Choroid plexus epithelial cell (primary cell): Measurements from ENCODE around the gene CDON.

Source experiments
- DNase-seq: peaks from one replicate; pipeline ENCODE4 v3.0.0-alpha.2; 2010; ENCODE audit warnings: low read depth
- H3K4me3 ChIP-seq: 2 replicates; pipeline ENCODE4 v1.5.1; 2011; ENCODE audit warnings: low read depth, mild to moderate bottlenecking, control low read depth, low read length, moderate library complexity
- TF ChIP-seq, protein P1 (sequence below): conservative IDR thresholded peaks from 2 replicates; pipeline ENCODE4 v1.5.1; 2011; ENCODE audit warnings: low read depth, mild to moderate bottlenecking, control low read depth, inconsistent platforms, low read length, moderate library complexity

Gene CDON

GRCh38 chr11:125925247-125925740 is 137.4 kb downstream of the CDON start:
- no peak overlapping the region for H3K4me3 ChIP-seq
- DNase-seq = peak; percentile 8
- TF ChIP-seq, protein P1, sequence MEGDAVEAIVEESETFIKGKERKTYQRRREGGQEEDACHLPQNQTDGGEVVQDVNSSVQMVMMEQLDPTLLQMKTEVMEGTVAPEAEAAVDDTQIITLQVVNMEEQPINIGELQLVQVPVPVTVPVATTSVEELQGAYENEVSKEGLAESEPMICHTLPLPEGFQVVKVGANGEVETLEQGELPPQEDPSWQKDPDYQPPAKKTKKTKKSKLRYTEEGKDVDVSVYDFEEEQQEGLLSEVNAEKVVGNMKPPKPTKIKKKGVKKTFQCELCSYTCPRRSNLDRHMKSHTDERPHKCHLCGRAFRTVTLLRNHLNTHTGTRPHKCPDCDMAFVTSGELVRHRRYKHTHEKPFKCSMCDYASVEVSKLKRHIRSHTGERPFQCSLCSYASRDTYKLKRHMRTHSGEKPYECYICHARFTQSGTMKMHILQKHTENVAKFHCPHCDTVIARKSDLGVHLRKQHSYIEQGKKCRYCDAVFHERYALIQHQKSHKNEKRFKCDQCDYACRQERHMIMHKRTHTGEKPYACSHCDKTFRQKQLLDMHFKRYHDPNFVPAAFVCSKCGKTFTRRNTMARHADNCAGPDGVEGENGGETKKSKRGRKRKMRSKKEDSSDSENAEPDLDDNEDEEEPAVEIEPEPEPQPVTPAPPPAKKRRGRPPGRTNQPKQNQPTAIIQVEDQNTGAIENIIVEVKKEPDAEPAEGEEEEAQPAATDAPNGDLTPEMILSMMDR = no peak

GRCh38 chr11:125924384-125925007 is 138.2 kb downstream of the CDON start:
- TF ChIP-seq, protein P1 = no peak
- no peak overlapping the region for H3K4me3 ChIP-seq
- DNase-seq = no peak

- no peak for DNase-seq
- TF ChIP-seq, protein P1 = no peak
- H3K4me3 ChIP-seq = no peak overlapping the region
Observed at GRCh38 chr11:125923633-125924032, 139.0 kb downstream of the CDON start.

DNA sequence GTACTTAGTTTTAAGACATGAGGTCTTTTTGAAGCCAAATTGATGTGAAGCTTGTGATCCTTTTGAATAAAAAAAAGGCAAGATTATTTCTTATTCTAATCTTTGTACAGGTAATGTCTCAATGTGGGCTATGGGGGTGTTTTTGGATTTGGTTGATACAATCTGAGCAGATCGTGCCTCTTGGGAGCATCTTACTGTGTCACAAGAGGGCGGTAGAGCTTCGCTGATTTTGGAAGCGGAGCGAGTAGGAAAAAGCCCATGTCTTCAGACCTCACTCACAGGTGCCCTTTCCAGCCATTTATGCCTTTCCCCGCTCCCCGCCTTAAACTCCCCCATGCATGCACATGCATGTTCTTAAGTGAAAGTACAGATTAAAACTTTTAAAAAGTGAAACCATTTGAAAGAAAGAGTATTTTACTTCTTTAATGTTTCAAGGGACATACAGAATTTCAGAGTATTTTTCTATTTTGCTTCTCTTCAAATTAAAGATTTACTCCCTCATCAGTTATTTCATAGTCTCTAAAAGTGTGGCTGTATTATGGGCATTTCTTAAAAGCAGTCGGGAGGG is 139.6 kb downstream of the CDON start:
- DNase-seq = peak; percentile 84
- no peak overlapping the region for H3K4me3 ChIP-seq
- TF ChIP-seq, protein P1 = peak; percentile 93

- TF ChIP-seq, protein P1 = no peak
- DNase-seq = no peak
- H3K4me3 ChIP-seq = no peak overlapping the region
Observed at GRCh38 chr11:125922156-125922555, 140.5 kb downstream of the CDON start.

- no peak for DNase-seq
- H3K4me3 ChIP-seq = no peak overlapping the region
- TF ChIP-seq, protein P1 = no peak
Observed at GRCh38 chr11:125921042-125921441, 141.6 kb downstream of the CDON start.
